ENCODE results near the gene ECE1.

- TF ChIP-seq CTCF (IDR thresholded peaks at IDR 0.05) (no peak), EP300 (IDR thresholded peaks at IDR 0.05) (no peak)
These were observed 18.1 kb upstream of the ECE1 start for GRCh38 chr1:21308330-21308729.
